ENCODE measurements around the gene SPG7.

Gene SPG7

DNA sequence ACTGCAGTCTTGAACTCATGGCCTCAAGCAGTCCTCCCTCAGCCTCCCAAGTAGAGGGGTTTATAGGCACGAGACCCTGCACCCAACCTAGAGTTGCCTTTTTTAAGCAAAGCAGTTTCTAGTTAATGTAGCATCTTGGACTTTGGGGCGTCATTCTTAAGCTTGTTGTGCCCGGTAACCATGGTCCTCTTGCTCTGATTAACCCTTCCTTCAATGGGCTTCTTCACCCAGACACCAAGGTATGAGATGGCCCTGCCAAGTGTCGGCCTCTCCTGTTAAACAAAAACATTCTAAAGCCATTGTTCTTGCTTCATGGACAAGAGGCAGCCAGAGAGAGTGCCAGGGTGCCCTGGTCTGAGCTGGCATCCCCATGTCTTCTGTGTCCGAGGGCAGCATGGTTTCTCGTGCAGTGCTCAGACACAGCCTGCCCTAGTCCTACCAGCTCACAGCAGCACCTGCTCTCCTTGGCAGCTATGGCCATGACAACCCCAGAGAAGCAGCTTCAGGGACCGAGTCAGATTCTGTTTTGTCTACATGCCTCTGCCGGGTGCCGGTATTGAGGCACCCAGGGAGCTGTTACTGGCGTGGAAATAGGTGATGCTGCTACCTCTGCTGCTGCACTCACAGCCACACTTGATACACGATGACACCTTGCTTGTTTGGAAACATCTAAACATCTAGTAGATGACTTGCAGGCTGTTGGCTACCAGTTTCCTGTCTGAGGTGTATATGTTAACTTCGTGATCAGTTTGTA is 55.6 kb downstream of the SPG7 start (continued):
- TF ChIP-seq ZNF792 (tag by site-specific recombination; IDR thresholded peaks at IDR 0.05) = no peak
- TF ChIP-seq ZNF660 (tag by site-specific recombination; IDR thresholded peaks at IDR 0.05) = 0 out of 2 replicates have a peak, but pooled peaks have one; percentile 11
- TF ChIP-seq, protein P1, sequence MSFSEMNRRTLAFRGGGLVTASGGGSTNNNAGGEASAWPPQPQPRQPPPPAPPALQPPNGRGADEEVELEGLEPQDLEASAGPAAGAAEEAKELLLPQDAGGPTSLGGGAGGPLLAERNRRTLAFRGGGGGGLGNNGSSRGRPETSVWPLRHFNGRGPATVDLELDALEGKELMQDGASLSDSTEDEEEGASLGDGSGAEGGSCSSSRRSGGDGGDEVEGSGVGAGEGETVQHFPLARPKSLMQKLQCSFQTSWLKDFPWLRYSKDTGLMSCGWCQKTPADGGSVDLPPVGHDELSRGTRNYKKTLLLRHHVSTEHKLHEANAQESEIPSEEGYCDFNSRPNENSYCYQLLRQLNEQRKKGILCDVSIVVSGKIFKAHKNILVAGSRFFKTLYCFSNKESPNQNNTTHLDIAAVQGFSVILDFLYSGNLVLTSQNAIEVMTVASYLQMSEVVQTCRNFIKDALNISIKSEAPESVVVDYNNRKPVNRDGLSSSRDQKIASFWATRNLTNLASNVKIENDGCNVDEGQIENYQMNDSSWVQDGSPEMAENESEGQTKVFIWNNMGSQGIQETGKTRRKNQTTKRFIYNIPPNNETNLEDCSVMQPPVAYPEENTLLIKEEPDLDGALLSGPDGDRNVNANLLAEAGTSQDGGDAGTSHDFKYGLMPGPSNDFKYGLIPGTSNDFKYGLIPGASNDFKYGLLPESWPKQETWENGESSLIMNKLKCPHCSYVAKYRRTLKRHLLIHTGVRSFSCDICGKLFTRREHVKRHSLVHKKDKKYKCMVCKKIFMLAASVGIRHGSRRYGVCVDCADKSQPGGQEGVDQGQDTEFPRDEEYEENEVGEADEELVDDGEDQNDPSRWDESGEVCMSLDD (tag by site-specific recombination; IDR thresholded peaks at IDR 0.05) = no peak
- no peak for TF ChIP-seq ZNF221 (tag by site-specific recombination; IDR thresholded peaks at IDR 0.05; ENCODE audit: borderline replicate concordance)
- peak; percentile 30; the same call in 1 of the 2 replicates for TF ChIP-seq ZNF10 (tag by site-specific recombination; IDR thresholded peaks at IDR 0.05)
- TF ChIP-seq, protein P2, sequence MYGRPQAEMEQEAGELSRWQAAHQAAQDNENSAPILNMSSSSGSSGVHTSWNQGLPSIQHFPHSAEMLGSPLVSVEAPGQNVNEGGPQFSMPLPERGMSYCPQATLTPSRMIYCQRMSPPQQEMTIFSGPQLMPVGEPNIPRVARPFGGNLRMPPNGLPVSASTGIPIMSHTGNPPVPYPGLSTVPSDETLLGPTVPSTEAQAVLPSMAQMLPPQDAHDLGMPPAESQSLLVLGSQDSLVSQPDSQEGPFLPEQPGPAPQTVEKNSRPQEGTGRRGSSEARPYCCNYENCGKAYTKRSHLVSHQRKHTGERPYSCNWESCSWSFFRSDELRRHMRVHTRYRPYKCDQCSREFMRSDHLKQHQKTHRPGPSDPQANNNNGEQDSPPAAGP (tag by site-specific recombination; IDR thresholded peaks at IDR 0.05) = no peak
- peak; percentile 90 for TF ChIP-seq OSR2 (tag by site-specific recombination; IDR thresholded peaks at IDR 0.05)
- no peak for TF ChIP-seq ZNF274 (IDR thresholded peaks at IDR 0.05; ENCODE audit: low read length)
- TF ChIP-seq ZNF274 (tag by site-specific recombination; IDR thresholded peaks at IDR 0.05; ENCODE audit: borderline replicate concordance) = no peak
- TF ChIP-seq ZNF19 (tag by site-specific recombination; IDR thresholded peaks at IDR 0.05; ENCODE audit: low read depth) = no peak
- TF ChIP-seq ZNF239 (tag by site-specific recombination; IDR thresholded peaks at IDR 0.05) = no peak
- no peak for TF ChIP-seq HOXC10 (CRISPR knock-in tag; IDR thresholded peaks at IDR 0.05)
- TF ChIP-seq KLF9 (tag by site-specific recombination; IDR thresholded peaks at IDR 0.05; ENCODE audit: low read depth) = 0 out of 2 replicates have a peak, but pooled peaks have one; percentile 13
- TF ChIP-seq ZIC2 (tag by site-specific recombination; IDR thresholded peaks at IDR 0.05) = no peak

DNA sequence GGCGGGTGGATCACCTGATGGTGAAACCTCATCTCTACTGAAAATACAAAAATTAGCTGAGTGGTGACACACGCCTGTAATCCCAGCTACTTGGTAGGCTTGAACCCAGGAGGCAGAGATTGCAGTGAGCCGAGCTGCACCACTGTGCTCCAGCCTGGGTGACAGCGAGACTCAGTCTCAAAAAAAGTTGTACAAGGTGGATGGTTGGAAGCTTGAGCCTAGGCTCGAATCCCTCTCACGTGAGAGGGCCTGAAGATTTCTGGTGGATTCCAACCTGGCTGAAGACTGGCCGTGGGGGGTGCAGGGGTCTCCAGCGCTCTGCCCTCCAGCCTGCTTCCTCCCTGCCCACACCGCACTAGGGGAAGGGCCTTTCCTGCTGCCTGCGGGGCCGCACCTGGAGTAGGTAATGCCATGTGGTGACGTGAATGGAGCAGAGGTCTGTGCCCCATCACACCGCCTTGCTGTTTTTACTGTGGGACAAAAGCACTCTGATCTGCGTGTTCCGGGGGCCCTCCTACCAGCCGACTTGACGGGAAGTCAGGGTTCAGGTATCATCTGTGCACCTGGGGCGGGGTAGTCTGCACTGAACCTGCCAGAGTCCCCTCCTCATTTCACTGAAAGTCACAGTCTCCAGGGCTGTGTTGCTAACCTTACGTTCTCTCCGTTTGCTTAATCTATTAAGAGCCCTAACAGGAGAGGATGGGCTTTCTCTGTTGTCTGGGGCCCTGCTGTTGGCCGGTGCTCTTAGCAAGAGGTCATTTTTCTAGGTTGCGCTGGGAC is 56.5 kb downstream of the SPG7 start:
- ChIA-PET CTCF (interaction anchor here (1.3 to 3.1 kb wide), 2 partner anchors 77 to 85 kb away, joined by 3 to 20 read pairs; no protein-coding TSS in a partner anchor), POLR2A (interaction anchor here (0.5 to 2.0 kb wide), 8 partner anchors 12 to 317 kb away, joined by 3 to 17 read pairs (median 4); partner anchors contain the start of gene SPATA2L)
- H3K36me3 ChIP-seq (ENCODE audit: control insufficient read depth in 2 of 2, insufficient read depth in 1 of 2, low read length in 2 of 2) = peaks cover 5 to 45% of the 10 kb centered on the region in 2 experiments; a peak in 2 of 3 replicates
- H3K27ac ChIP-seq (ENCODE audit: extremely low read depth, low read depth, low read length) = peak overlapping the region; percentile 67
- H3K4me3 ChIP-seq (ENCODE audit: low read depth, low read length) = no peak overlapping the region
- peaks cover 9% of the 10 kb centered on the region for H3K4me1 ChIP-seq (ENCODE audit: control insufficient read depth, insufficient read depth, low read length)
- H3K9me3 ChIP-seq (ENCODE audit: control insufficient read depth, insufficient read depth, low read depth, low read length) = no peaks in the 10 kb centered on the region
- no peak for TF ChIP-seq ZNF391 (tag by site-specific recombination; IDR thresholded peaks at IDR 0.05; ENCODE audit: borderline replicate concordance, low read depth)
- TF ChIP-seq OSR2 (tag by site-specific recombination; IDR thresholded peaks at IDR 0.05) = peak; percentile 60; the same call in 1 of the 2 replicates
- TF ChIP-seq, protein P3, sequence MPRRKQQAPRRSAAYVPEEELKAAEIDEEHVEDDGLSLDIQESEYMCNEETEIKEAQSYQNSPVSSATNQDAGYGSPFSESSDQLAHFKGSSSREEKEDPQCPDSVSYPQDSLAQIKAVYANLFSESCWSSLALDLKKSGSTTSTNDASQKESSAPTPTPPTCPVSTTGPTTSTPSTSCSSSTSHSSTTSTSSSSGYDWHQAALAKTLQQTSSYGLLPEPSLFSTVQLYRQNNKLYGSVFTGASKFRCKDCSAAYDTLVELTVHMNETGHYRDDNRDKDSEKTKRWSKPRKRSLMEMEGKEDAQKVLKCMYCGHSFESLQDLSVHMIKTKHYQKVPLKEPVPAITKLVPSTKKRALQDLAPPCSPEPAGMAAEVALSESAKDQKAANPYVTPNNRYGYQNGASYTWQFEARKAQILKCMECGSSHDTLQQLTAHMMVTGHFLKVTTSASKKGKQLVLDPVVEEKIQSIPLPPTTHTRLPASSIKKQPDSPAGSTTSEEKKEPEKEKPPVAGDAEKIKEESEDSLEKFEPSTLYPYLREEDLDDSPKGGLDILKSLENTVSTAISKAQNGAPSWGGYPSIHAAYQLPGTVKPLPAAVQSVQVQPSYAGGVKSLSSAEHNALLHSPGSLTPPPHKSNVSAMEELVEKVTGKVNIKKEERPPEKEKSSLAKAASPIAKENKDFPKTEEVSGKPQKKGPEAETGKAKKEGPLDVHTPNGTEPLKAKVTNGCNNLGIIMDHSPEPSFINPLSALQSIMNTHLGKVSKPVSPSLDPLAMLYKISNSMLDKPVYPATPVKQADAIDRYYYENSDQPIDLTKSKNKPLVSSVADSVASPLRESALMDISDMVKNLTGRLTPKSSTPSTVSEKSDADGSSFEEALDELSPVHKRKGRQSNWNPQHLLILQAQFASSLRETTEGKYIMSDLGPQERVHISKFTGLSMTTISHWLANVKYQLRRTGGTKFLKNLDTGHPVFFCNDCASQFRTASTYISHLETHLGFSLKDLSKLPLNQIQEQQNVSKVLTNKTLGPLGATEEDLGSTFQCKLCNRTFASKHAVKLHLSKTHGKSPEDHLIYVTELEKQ (tag by site-specific recombination; IDR thresholded peaks at IDR 0.05; ENCODE audit: borderline replicate concordance) = no peak
- TF ChIP-seq, protein P4, sequence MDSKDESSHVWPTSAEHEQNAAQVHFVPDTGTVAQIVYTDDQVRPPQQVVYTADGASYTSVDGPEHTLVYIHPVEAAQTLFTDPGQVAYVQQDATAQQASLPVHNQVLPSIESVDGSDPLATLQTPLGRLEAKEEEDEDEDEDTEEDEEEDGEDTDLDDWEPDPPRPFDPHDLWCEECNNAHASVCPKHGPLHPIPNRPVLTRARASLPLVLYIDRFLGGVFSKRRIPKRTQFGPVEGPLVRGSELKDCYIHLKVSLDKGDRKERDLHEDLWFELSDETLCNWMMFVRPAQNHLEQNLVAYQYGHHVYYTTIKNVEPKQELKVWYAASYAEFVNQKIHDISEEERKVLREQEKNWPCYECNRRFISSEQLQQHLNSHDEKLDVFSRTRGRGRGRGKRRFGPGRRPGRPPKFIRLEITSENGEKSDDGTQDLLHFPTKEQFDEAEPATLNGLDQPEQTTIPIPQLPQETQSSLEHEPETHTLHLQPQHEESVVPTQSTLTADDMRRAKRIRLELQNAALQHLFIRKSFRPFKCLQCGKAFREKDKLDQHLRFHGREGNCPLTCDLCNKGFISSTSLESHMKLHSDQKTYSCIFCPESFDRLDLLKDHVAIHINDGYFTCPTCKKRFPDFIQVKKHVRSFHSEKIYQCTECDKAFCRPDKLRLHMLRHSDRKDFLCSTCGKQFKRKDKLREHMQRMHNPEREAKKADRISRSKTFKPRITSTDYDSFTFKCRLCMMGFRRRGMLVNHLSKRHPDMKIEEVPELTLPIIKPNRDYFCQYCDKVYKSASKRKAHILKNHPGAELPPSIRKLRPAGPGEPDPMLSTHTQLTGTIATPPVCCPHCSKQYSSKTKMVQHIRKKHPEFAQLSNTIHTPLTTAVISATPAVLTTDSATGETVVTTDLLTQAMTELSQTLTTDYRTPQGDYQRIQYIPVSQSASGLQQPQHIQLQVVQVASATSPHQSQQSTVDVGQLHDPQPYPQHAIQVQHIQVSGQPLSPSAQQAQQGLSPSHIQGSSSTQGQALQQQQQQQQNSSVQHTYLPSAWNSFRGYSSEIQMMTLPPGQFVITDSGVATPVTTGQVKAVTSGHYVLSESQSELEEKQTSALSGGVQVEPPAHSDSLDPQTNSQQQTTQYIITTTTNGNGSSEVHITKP (tag by site-specific recombination; IDR thresholded peaks at IDR 0.05) = peak; percentile 38; the same call in 1 of the 2 replicates
- TF ChIP-seq, protein P5, sequence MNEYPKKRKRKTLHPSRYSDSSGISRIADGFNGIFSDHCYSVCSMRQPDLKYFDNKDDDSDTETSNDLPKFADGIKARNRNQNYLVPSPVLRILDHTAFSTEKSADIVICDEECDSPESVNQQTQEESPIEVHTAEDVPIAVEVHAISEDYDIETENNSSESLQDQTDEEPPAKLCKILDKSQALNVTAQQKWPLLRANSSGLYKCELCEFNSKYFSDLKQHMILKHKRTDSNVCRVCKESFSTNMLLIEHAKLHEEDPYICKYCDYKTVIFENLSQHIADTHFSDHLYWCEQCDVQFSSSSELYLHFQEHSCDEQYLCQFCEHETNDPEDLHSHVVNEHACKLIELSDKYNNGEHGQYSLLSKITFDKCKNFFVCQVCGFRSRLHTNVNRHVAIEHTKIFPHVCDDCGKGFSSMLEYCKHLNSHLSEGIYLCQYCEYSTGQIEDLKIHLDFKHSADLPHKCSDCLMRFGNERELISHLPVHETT (tag by site-specific recombination; IDR thresholded peaks at IDR 0.05) = no peak
- TF ChIP-seq ZBTB20 (tag by site-specific recombination; IDR thresholded peaks at IDR 0.05) = peak; percentile 99
- no peak for TF ChIP-seq ZSCAN16 (tag by site-specific recombination; IDR thresholded peaks at IDR 0.05)
- no peak for TF ChIP-seq ZNF19 (tag by site-specific recombination; IDR thresholded peaks at IDR 0.05; ENCODE audit: low read depth)

Data from HEK293 (cell line).